Middle frontal gyrus (tissue), 1 donor: ENCODE results near the gene STOML1.
"Not testable (repeated sequence)": the region's sequence is repeated elsewhere in the genome, so short reads cannot be mapped to it uniquely, and the experiment has no call there.

Experiments used
- DNase-seq: peaks from one replicate; pipeline ENCODE4 v3.0.0-alpha.2; 2015; ENCODE audit warnings: low spot score; ENCODE audit errors: extremely low spot score

STOML1 gene

DNA sequence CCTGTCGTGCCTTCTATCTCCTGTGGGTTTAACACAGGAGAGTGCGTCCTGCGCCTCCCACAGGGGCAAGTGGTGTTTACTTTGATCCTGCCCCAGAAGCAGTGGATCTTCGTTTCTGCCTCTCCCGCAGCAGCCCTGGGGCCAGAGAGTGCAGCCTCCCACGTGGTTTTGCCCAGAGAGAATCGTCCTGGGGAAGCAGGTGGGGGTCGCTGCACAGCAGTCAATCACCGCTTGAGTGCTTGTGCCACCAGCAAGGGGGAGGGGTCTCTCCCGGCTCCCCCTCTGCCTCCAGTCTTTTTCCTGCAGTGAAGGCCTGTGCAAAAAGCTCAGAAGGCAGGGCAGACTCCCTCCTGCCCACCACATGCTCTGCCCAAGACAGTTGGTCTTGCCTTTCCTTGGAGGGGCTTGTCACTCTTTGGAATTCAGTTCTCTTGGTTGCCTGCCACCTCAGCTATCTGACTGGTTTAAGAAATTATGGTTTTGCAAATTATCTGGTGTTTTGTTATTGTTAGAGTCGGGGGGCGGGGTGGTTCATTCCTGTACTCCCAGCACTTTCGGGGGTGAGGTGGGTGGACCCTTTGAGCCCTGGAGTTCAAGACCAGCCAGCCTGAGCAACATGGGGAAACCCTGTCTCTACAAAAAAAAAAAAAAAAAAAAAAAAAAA lies 26.9 kb downstream of the STOML1 start:
- no peak for DNase-seq

DNA sequence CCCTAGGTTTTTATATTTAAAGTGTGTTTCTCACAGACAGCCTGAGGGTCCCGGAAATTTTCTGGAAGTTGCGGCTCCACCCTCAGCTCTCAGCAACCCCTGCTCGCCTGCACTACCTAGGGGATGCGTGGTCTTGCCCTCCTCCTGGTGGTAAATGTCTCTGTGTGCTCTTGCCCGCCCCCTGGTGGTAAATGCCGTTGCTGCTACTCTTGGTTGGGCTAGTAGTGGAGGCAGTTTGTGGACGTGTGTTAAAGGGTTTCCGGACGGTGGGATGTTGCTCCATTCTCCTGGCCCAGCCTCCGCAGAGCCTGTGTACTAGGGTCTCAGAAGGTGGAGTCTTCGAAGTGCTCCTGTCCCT lies 27.4 kb downstream of the STOML1 start:
- peak; percentile 30 for DNase-seq

GRCh38 chr15:73962433-73962832 lies 29.7 kb downstream of the STOML1 start:
- DNase-seq = no peak

DNA sequence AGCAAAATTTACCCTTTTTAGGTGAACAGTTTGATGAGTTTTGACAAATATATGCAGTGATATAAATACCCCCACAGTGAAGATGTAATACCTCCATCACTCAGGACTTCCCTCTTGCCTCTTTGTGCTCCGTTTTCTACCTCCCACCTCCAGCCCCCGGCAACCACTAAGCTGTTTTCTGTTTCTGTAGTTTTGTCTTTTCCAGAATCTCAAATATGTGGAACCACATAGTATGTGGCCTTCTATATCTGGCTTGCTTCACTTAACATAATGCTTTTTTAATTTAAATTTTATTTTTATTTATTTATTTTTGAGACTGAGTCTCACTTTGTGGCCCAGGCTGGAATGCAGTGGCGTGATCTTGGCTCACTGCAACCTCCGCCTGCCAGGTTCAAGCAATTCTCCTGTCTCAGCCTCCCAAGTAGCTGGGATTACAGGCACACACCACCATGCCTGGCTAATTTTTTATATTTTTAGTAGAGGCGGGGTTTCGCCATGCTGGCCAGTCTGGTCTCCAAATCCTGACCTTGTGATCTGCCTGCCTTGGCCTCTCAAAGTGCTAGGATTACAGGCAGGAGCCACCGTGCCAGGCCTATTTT lies 31.5 kb downstream of the STOML1 start:
- not testable (repeated sequence) for DNase-seq

- no peak for DNase-seq
These were observed 32.3 kb downstream of the STOML1 start for GRCh38 chr15:73959801-73960200.

- DNase-seq = no peak
These were observed 33.0 kb downstream of the STOML1 start for GRCh38 chr15:73959012-73959581.

DNA sequence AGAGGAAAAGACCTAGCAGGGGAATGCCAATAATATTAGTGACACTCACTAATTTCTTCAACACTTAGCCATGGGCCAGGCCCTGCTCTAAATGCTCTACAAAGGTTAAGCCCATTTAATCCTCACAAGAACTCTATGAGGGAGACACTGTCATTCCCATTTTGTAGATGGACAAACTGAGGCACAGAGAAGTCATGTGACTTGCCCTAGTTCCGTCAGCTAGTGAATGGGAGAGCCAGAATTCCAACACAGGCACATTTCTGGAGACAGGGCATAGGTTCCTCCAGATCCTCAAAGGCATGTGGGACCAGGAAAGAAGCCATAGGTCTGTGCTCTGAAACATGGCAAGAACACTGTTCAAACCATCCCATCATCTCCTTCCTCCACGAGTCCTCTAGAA lies 34.3 kb downstream of the STOML1 start:
- no peak for DNase-seq

DNA sequence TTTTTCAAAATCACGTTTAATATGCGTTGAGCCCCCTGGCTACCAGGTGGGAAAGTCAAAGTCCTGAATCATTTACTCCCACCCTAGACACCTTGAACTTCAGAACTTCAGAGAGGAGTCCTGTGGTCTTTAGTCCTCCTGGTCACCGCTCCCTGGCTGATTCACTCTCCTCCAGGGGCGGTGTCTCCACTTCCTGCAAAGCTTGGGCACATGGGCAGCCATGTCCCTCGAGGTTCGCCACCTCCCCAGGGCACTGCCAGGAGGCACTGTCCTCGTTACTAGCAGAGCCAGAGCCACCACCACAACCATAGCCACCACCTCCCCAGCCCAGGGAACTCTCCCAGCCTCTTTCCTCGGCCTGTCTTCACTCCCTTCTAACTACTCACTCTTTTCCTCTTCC lies 34.8 kb downstream of the STOML1 start:
- no peak for DNase-seq

DNA sequence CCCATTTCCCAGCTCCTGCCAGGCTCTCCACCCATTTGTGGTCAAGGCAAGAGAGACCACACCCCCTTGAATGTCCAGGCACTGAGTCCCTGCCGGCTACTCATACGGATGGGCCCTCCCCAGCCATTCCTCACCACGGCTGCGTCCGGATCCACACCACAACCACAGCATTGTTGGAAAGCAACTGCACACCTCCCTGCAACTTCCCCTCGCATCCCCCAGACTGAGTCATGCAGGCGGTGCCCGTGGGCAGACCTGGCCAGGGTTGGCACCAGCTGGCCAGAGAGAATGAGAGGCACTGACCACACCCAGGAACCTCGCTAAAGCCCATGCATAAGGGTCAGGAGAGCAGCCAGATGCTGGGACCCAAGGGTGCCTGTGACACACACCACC lies 35.4 kb downstream of the STOML1 start:
- DNase-seq = no peak

DNA sequence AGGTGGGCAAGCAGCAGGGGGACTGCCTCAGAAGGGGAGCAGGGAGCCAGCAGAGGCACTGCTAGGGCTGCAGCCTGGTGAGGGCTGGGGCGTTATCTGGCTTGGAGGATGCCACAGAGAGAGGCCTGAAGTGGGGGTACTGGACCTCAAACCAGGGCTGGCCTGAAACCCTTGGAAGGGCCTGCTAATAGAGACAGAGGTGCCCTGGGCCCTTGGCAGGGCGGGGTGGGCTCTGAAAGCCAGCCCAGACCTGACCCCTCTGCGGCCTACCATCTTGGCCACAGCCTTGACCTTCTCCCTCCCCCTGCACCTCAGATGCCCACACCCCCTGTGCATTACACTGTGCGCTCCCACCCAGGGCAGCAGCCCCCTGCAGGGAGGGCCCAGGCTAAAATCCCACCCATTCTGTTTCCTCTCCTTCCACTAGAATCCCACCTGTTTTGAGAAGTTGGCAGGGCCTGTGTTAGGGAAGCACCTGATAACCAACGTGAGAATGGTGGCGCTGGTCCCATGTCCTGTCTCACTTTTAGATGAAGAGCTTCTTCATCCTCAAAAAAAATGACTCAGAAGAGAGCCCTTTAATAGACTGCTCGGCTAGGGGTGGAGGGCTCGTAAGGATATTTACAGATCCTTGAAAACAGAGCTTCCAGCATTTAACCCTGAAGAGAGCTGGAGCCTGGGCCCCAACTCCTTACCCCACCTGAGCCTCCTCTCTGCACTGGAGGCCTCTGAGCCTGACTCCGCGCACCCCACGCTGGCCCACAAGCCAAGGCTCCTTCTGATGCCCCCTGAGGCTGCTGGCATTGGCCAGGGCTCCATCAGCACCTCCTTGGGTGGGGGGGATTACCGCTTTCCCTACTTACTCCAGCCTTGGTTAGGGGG lies 36.0 kb downstream of the STOML1 start:
- no peak for DNase-seq

DNA sequence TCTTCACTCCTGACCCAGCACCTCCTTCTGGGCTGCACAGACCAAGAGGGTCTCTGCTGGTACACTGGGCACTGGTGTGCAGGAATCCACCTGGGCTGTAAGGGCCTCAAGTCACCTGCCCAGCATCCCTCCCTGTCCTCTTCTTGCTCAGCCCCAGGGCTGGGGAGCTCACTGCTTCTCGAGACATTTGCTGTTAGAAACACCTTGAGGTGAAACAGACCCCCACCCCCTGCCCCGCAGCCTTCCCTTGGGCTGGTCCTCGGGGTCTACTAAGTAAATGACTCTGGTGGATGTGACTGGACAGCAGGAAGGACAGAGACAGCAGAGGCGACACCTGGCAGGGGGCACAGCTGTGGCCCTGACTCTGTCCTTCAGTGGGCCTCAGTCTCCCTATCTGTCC lies 36.8 kb downstream of the STOML1 start:
- DNase-seq = no peak

GRCh38 chr15:73954188-73955145 lies 37.6 kb downstream of the STOML1 start:
- DNase-seq = no peak

DNA sequence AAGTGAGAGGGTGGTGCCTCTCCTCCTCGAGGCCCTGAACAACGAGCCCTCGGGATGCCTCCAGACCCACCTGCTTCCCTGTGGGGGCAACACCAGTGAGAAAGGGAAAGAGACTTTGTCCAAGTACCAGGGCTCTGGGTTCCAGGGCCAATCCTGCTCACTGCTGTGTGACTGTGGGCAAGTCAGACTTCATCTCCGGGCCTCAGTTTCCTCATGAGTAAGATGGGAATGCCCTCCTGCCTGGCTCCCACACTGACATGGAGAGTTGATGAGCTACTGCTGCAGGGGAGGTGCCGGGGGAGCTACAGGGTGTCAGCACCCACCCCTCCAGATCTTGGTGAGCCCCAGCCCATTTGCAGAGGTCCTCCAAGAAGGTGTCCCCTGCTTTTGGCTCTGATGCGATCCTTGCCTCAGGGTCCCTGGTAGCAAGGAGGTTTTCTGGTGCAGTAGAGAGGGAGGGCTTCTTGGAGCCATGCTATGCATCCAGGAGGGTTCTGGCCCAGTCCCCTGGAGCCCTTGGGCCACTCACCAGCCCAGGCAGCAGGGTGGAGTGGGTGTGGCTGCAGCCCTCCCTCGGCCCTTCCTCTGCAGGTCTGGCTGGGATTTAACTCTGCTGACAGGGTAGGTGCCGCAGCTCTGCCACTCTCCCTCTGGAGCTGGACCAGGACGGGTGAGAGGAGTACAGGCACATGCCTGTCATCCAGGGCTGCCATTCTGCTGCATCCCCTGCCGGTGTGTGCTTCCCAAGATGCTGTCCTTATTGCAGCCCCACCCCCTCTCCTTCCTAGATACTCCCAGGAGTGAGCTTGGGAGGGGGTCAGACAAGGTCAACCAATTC lies 39.0 kb downstream of the STOML1 start:
- no peak for DNase-seq

- no peak for DNase-seq
These were observed 39.8 kb downstream of the STOML1 start for GRCh38 chr15:73952171-73952912.

DNA sequence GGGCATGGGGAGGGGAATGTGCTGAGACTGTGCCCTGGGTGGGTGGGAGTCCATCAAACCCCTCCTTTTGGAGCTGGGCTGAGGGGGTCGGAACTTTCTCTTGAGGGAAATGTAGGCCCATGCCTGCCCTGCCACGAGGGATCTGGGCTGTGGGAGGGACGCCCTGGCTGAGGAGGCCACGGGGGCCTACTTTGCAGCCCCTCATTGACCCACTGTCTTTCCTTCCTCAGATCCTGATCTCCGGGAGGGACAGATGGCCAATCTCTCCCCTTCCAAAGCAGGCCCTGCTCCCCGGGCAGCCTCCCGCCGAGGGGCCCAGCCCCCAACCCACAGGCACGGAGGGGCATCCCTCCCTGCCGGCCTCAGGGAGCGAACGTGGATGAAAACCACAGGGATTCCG lies 40.5 kb downstream of the STOML1 start:
- no peak for DNase-seq

- peak; percentile 52 for DNase-seq
These were observed 41.1 kb downstream of the STOML1 start for GRCh38 chr15:73950831-73951561.

- no peak for DNase-seq
These were observed 41.6 kb downstream of the STOML1 start for GRCh38 chr15:73950479-73950830.

DNA sequence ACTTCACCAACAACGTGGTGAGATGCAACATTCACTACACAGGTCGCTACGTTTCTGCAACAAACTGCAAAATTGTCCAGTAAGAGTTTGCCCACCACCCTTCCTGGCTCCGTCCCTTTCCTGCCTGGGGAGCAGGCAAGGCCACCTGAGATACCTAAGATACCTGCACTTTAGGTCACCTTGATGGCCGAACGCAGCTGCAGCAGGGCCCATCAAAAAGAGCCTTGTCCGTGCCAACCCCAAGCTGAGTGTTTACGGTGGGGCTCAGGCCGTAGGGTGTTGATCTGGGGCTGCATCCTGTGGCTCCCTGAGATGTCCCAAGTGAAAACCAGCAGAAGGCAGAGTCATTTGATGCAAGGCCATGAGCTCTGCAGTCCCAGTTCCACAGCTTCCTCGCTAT lies 42.6 kb downstream of the STOML1 start:
- no peak for DNase-seq

DNA sequence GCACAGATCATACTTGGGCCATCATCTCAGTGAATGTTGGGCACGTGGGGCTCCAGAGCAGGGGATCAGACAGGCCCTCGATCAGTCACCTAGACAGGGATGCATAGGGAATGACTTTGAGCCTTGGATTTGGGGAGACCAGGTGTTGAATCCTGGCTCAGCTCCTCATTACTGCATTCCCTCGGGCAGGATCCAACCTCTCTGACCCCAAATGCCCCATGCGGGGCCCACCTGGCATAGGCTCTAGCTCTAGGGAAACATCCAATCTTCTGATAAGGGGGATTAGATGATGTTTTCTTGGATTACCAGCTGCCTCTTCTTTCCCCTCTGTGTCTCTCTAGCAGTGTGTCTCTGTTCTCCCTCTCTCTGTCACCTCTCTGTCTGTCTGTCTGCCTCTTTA lies 43.1 kb downstream of the STOML1 start:
- no peak for DNase-seq
